GM11168 (cell line): Measurements from ENCODE around the gene TMEM61.
"Not testable (repeated sequence)": the region's sequence is repeated elsewhere in the genome, so short reads cannot be mapped to it uniquely, and the experiment has no call there.

Experiments
- in situ Hi-C: fragments of 300-500 bp; cut with MboI; formaldehyde crosslinking; loops from one replicate; pipeline ENCODE4 v1.12.0; 2022; ENCODE audit warnings: low sequenced_read_pairs; ENCODE audit not compliant: unreplicated experiment

TMEM61 gene

DNA sequence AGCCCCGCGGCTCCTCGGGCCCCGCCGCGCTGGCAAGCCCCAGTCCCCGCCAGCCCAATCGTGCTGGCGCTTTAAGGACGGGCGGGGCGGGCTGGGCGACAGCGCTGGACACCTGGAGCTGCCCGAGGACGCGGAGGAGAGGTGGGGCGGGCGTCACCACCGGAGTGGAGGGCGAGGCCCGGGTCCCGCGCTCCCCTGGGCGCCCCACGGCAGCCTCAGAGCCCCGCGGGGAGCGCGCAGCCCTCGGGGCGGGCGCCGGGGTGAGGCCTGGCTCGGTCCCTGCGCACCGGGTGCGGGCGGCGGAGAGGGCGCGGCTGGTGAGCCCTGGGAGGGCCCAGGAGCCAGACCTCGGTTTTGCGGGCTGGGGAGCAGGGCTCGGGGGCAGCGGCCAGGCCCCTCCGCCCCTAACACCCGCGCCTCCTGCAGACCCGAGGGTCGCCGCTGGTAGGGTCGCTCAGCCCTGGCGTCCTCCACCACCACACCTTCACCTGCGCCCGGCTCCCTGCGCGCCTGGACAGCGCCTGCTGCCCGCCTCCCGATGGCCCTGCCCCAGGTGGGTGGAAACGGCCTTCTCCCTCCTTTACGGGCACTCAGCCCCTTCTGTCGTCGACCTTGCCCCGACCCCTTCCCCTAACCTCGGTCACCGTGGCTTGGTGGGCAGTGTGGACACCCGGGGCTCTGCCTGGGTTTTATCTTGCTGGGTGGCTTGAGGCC, at the start of gene TMEM61:
TMEM61 (plus strand) TSS at position 101 of the 714 bp plus-strand sequence; CDS start at position 539, 438 bp downstream.
- in situ Hi-C loops, result no loop called here

DNA sequence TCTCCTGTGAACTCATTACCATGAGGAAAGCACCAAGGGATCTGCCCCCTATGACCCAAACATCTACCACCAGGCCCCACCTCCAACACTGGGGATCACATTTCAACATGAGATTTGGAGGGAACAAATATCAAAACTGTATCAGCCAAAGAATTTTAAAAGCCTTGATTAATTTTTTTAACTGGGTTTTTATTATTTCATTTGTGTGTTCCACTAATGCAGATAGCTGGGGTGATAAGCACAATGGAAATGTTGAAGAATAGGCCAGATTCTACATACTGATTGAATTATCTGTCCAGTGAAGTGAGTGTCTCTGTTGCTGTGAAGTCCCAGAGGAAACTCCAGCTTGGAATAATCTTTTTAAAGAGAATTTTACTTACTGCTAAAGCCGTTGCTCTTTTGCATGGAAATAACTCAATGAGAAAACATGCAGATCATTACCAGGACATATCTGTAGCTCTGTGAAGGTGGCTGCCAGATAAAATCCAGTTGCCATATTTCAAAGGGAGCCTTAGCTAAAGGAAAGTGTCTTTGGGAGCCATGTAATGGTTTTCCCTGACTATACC, 49.1 kb upstream of the TMEM61 start:
- in situ Hi-C loops, result no loop called here

DNA sequence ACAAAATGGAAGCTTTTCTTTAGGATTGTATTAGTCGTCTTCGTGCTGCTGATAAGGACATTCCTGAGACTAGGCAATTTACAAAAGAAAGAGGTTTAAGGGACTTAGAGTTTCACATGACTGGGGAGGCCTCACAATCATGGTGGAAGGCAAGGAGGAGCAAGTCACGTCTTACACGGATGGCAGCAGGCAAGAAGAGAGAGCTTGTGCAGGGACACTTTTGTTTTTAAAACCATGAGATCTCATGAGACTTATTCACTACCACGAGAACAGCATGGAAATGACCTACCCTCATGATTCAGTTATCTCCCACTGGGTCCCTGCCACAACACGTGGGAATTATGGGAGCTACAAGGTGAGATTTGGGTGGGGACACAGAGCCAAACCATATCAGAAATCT, 46.3 kb upstream of the TMEM61 start:
- in situ Hi-C loops, result not testable (repeated sequence)

DNA sequence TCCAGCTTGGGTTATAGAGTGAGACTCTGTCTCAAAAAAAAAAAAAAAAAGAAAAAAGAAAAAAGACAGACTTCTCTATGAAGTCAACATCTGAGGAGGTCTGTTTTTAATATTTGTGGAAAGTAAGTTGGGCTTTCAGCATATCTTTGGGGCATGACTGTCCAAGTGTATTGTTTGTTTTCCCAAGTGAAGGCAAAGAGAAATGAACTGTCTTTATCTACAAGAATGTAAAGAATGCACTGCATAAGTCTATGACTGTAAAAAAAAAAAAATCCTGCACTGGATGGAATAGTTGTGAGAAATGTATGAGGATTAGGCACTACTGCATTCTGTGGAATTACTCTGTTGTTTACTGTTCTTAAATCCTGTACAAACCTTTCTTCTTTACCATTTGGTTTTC, 45.6 kb upstream of the TMEM61 start:
- in situ Hi-C loops, result no loop called here

DNA sequence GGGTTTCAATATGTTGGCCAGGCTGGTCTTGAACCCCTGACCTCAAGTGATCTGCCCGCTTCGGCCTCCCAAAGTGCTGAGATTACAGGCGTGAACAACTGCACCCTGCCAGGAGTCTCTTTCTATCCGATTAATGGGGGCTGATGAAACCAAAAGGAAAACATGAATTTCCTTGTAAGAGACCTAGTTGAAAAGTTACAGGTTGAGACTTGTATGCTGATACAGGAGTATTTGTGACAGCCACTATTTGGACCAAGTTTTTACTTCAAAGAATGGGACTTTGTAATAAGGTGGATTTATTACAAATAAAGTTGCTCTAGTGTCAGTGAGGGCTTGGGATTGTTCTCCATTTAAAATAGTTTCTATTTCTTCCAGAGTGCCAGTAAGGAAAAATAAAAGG, 43.6 kb upstream of the TMEM61 start:
- in situ Hi-C loops, result no loop called here

DNA sequence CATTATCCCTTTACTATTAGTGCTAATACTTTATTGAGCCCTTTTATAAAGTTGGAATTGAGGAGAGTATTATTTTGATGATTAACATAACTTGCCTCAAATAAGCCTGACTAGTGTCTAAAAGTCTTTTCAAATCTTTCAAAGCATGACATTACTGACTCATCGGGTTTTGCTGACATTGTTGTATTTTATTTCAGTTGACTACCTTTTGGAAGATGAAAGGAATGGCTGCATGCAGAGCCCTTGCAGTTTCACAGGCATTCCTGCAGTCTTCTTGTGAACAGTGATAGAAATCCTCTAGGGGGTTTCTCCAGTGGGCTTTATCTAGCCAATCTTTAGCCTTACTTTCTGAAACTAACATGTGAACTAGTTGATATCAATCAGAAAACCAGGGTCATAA, 43.0 kb upstream of the TMEM61 start:
- in situ Hi-C loops, result no loop called here

DNA sequence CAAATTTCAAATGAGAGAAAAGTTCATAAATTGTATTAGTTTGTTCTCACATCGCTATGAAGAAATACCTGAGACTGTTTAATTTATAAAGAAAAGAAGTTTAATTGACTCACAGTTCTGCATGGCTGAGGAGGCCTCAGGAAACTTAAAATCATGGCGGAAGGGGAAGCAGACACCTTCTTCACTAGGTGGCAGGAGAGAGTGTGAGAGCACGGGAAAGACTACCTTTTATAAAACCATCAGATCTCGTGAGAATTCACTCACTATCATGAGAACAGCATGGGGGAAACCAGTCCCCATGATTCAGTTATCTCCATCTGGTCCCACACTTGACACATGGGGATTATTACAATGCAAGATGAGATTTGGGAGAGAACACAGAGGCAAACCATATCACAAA, 41.5 kb upstream of the TMEM61 start:
- in situ Hi-C loops, result not testable (repeated sequence)

DNA sequence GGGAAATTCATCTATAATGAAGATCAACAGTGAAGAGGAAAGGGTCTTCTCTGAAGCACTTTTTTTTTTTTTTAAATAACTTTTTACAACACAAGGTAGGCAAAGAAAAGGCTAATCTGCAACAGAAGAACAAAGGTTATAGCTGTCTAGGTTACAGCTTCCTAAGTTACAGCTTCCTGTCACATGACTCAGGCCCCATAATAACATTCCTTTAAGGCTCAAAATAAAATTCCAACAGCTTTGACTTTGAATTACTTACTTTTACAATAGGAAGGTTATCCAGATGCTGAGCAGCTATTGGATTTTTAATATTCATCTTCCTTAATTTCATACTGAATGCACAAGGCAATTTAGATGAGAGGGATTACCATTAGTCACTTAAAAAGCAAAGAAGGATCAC, 40.4 kb upstream of the TMEM61 start:
- in situ Hi-C loops, result no loop called here

DNA sequence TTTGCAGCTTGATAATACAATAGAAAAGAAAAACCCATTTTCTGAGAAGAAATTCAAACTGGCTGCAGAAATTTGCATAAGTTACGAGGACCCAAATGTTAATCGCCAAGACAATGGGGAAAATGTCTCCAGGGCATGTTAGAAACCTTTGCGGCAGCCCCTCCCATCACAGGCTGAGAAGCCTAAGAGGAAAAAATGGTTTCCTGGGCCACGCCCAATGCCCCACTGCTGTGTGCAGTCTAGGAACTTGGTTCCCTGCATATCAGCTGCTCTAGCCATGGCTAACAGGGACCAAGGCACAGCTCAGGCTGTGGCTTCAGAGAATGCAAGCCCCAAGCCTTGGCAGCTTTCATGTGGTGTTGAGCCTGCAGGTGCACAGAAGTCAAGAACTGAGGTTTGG, 37.5 kb upstream of the TMEM61 start:
- in situ Hi-C loops, result no loop called here

DNA sequence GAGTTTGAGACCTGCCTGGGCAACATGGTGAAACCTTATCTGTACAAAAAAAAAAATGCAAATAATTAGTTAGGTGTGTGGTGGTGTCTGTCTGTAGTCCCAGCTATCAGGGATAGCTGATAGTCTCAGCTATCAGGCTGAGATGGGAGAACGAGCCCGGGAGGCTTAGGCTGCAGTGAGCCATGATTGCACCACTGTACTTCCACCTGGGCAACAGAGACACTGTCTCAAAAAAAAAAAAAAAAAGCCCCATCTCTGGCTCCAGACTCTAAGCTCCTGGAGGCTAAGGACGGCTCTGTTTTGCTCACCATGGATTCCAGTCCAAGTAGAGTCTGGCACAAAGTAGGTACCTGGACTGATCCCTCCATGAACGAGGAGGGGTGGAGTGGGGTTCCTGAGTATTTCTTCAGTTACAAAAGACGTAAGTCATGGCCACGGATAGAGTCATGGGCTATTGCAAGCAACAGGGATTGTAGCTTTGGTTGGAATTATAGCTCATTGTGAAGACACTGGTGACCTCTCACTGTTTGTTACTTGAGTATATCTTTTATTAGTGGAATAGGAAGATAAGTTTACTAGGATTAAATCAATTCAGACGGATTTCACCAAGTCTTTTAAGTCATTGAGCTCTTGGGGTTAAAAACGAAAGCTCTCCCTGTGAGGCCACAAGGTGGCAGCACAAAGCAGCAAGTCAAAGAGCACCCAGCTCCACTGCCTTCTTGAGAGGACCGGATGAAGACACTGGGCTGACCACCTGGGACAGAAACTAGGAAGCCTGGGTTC, 35.6 kb upstream of the TMEM61 start:
- in situ Hi-C loops, result loop anchor here (5.0 kb wide), 1 partner anchor 52 kb away; the partner anchor contains the start of gene BSND

DNA sequence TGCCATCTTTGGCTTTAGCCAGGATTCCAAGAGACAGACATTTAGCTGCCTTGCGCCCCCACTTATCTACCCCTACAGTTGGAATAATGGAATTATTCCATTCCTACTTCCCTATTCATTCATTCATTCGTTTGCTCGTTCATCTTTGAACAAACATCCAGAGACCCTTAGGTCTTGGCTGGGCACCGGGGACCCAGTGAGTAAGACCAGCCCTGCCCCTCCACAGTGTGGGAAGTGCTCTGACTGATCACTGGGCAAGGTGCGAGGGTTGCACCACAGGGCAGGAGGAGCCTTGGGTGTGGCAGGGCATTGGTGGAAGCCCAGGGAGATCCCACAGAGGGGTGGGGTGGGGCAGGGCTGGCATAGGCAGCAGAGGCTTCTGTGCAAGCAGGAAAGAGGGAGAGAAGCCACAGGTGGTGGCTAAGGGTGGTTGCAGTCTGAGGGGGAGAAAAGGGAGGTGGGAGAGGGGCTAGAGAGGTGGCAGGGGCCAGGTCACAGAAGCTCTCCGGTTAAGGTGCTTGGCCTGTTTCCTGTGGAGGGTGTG, 35.0 kb upstream of the TMEM61 start:
- in situ Hi-C loops, result loop anchor here (5.0 kb wide), 1 partner anchor 52 kb away; the partner anchor contains the start of gene BSND

DNA sequence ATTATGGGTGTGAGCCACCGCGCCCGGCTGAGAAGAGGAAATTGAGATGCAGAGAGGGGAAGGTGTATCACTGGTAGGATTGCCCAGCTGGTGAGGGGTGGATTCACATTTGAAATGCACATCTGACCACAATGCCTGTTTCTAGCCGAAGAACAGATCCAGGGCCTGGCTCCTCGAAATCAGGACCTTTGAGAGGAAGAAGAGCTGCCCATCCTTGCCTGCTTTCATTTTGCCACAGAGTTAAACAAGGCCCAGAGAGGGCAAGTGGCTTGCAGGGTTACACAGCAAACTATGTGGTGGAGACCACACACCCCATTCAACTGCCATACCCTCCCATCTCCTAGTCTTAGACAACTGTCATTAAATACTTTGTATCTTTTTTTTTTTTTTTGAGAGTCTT, 32.9 kb upstream of the TMEM61 start:
- in situ Hi-C loops, result loop anchor here (5.0 kb wide), 1 partner anchor 50 kb away; the partner anchor contains the start of gene BSND

DNA sequence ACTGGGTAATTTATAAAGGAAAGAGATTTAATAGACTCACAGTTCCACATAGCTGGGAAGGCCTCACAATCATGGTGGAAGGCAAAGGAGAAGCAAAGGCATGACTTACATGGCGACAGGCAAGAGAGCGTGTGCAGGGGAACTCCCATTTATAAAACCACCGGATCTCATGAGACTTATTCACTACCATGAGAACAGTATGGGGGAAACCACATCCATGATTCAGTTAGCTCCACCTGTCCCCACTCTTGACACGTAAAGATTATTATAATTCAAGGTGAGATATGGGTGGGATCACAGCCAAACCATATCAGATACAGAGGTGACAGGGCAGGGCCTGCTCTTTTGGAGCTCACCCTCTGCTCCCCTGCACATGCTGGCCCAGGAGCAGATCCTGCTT, 31.4 kb upstream of the TMEM61 start:
- in situ Hi-C loops, result loop anchor here (5.0 kb wide), 1 partner anchor 48 kb away; the partner anchor contains the start of gene BSND

DNA sequence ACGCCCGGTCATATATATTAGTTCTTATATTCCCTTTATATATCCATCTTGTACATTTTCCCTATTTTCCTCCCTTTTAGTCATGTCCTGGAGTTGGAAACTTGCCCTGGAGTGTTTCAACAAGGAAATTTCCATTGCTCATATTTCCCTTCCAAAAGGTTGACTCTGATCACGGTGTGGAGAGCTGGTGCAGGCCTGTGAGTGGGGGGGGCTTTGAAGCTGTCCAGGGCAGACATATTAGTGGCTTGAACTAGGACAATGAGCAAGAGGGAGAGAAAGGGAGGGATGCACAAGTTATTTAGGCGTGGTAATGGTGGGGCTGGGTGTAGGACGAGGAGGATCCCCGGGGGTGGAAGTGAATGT, 30.4 kb upstream of the TMEM61 start:
- in situ Hi-C loops, result no loop called here

DNA sequence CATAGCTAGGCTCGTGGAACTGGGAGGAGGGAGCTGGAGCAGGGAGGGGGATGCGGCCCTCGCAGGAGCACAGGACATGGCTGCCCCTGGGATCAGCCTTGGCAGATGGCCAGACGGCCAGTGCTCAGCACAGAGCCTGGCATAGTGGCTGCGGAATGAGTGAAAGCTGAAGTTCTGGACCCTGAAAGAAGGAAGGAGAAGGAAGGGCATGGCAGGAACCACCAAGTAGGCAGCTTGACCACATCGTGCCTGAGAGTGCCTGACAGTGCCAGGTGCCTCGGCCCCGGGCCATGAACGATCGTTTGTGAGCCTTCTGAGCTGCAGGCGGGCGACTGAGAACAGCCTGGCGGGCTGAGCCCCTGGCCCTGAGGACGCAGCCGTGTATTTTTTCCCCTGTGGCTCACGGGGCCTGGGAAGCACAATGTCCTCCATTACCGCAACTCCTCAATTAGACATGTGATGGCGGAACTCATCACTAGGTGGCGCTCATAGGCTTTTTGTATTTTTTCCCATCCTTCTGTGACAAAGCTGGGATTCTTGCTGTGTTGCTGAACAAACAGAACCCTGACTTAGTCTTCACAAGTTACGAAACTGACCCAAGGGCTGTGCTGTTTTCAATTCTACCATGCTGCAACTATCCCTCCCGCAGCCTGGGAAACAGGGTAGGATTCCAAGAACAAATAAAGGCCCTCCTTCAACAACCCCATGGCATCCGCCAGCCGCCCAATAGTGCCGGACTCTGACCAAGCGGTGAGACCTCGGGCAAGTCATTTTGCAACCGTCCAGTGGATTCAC, 29.9 kb upstream of the TMEM61 start:
- in situ Hi-C loops, result no loop called here

DNA sequence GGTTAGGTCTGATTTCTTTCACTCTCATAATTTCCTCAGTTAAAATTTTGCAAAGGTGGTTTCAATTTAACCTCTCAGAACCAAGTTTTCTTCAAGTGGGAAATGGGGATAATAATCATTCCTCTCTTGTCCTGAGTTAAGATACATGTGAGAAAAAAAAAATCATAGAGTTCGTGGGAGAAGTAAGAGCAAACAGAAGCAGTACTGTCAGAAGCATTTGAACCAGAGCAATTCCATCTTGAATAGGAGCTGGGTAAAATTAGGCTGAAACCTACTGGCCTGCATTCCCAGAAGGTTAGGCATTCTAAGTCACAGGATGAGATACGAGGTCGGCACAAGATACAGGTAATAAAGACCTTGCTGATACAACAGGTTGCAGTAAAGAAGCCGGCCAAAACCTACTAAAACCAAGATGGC, 28.6 kb upstream of the TMEM61 start:
- in situ Hi-C loops, result no loop called here

DNA sequence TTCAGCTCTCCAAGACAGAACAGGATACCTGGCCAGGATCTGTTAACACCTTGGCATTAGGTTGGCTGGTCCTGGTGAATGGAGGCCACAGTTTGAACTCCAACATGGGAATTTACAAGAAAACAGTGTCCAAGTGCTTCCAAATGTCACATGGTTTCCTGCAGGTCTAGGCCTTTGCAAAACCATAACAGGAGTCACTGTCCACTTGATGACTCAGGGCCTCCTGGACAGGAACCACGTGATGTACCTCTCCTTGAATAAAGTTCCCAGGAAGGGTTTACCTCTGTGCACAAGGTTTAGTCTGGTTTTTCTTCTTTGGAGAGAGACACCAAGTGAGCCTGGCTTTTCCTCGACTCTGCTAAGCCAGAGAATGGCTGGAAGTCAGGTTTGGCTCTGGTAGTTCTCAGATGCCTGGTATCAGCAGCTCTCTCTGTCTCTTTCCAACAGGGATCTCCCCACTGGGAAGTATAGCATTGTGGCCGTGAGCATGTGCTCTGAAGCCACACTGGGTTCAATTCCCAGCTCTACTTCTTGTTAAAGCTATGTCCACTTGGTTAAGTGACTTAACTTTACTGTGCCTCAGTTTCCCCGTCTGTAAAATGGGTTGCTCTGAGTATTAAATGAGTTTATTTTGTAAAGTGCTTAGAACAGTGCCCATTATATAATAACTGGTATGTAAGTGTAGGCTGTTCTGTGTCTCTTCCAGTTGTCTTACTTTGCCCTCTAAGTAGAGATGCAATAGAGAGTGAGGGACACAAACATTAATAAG, 27.3 kb upstream of the TMEM61 start:
- in situ Hi-C loops, result no loop called here

DNA sequence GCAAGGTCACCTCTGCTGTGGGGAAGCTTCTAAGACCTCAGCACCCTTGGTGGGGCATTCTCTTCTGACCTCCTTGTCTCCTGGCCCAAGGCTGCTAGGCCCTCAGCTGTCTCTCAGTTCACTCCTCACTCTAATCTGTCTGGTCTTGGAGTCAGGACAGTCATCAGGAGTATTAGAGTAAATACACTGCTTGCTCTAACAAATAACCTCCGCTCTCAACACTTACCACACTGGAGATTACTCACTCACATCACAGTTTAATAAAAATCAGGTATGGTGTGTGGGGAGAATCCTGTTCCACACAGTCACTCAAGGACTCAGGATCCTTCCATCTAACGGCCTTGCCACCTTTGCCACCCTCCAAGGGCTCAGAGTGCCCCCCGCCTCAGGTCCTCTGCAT, 26.6 kb upstream of the TMEM61 start:
- in situ Hi-C loops, result no loop called here

DNA sequence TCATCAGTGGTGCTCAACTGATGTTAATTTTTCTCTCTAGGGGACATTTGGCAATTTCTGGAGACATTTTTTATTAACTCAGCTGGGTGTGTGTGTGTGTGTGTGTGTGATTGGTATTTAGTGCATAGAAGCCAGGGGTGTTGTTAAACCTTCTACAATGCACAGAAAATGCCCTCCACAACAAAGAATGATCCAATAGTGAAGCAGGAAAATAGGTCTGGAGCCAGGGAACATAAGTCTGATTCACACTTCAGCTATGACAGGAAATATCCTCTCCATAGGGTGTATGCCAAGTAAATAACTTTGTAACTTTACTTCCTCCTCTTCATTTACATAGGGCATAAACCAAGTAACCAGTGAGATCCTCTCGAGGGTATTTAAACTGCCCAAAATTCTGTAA, 25.1 kb upstream of the TMEM61 start:
- in situ Hi-C loops, result no loop called here
